HepG2 (cell line): ENCODE measurements around the gene TMUB1. TPM values are rescaled to one million over a fixed set of nuclear protein-coding genes. Genes with fewer than 3 reads are reported as not detected.

Source experiments
- ASH2L ChIP-seq: fragments of 300-600, 200-600 bp; sonication (generic); IDR thresholded peaks from 2 replicates; pipeline ENCODE4 v1.7.0; 2017; ENCODE audit warnings: low read depth, mild to moderate bottlenecking, moderate library complexity, mixed read lengths, low read length; ENCODE audit not compliant: insufficient read length
- FOXP4 ChIP-seq: sonication (generic); formaldehyde crosslinking; IDR thresholded peaks from 2 replicates; pipeline ENCODE4 v1.4.0; 2020; ENCODE audit warnings: missing genetic modification reagents
- GMEB1 ChIP-seq: sonication (generic); formaldehyde crosslinking; IDR thresholded peaks from 2 replicates; pipeline ENCODE4 v1.5.1; 2020; ENCODE audit warnings: missing genetic modification reagents, mild to moderate bottlenecking, borderline replicate concordance
- HDAC1 ChIP-seq: sonication (generic); formaldehyde crosslinking; IDR thresholded peaks from 2 replicates; pipeline ENCODE4 v1.5.1; 2020; ENCODE audit warnings: mild to moderate bottlenecking, missing genetic modification reagents
- HNRNPLL ChIP-seq: fragments of 200-400 bp; formaldehyde crosslinking; IDR thresholded peaks from 2 replicates; pipeline ENCODE4 v1.6.1; 2017; ENCODE audit warnings: mild to moderate bottlenecking, low read depth, low read length; ENCODE audit not compliant: poor library complexity, severe bottlenecking
- MEF2D ChIP-seq: sonication (generic); formaldehyde crosslinking; IDR thresholded peaks from 2 replicates; pipeline ENCODE4 v1.5.1; 2020; ENCODE audit warnings: mild to moderate bottlenecking, missing genetic modification reagents
- MXD3 ChIP-seq: IDR thresholded peaks from 2 replicates; pipeline ENCODE4 v1.6.1; 2016; ENCODE audit warnings: mild to moderate bottlenecking, missing biosample characterization, missing genetic modification reagents
- NFATC3 ChIP-seq: sonication (generic); formaldehyde crosslinking; IDR thresholded peaks from 2 replicates; pipeline ENCODE4 v1.5.1; 2020; ENCODE audit warnings: mild to moderate bottlenecking, missing genetic modification reagents
- REXO4 ChIP-seq: sonication (generic); formaldehyde crosslinking; IDR thresholded peaks from 2 replicates; pipeline ENCODE4 v1.8.0; 2022; ENCODE audit warnings: missing genetic modification reagents, mild to moderate bottlenecking, borderline replicate concordance
- SSRP1 ChIP-seq: IDR thresholded peaks from 2 replicates; pipeline ENCODE4 v1.6.1; 2016; ENCODE audit warnings: control low read depth
- TFAP4 ChIP-seq: sonication (generic); IDR thresholded peaks from 2 replicates; pipeline ENCODE4 v1.6.1; 2016; ENCODE audit warnings: low read depth, borderline replicate concordance
- TFDP1 ChIP-seq: IDR thresholded peaks from 2 replicates; pipeline ENCODE4 v1.6.1; 2016; ENCODE audit warnings: missing compliant biosample characterization, missing genetic modification reagents, borderline replicate concordance
- ZBTB8A ChIP-seq: sonication (generic); formaldehyde crosslinking; IDR thresholded peaks from 2 replicates; pipeline ENCODE4 v1.4.0; 2020; ENCODE audit warnings: mild to moderate bottlenecking, low read depth, missing genetic modification reagents, borderline replicate concordance
- ZFP1 ChIP-seq: IDR thresholded peaks from 2 replicates; pipeline ENCODE4 v1.6.1; 2016
- ZMAT3 ChIP-seq: sonication (generic); formaldehyde crosslinking; conservative IDR thresholded peaks from 2 replicates; pipeline ENCODE4 v1.7.0; 2021; ENCODE audit warnings: missing genetic modification reagents
- ZNF577 ChIP-seq: sonication (generic); formaldehyde crosslinking; IDR thresholded peaks from 2 replicates; pipeline ENCODE4 v1.4.0; 2020; ENCODE audit warnings: mild to moderate bottlenecking, low read depth, missing genetic modification reagents, borderline replicate concordance
- ZNF614 ChIP-seq: IDR thresholded peaks from 2 replicates; pipeline ENCODE4 v1.6.1; 2018; ENCODE audit warnings: missing biosample characterization, missing genetic modification reagents, inconsistent platforms, borderline replicate concordance
- ZNF704 ChIP-seq: sonication (generic); formaldehyde crosslinking; IDR thresholded peaks from 2 replicates; pipeline ENCODE4 v1.8.1; 2023; ENCODE audit warnings: mild to moderate bottlenecking, inconsistent platforms, moderate library complexity, missing genetic modification reagents, borderline replicate concordance
- ZNF749 ChIP-seq: sonication (generic); formaldehyde crosslinking; IDR thresholded peaks from 2 replicates; pipeline ENCODE4 v1.8.0; 2022; ENCODE audit warnings: mild to moderate bottlenecking, missing genetic modification reagents, moderate library complexity, borderline replicate concordance
- ZNF782 ChIP-seq: sonication (generic); formaldehyde crosslinking; IDR thresholded peaks from 2 replicates; pipeline ENCODE4 v1.4.0; 2020; ENCODE audit warnings: missing genetic modification reagents, mild to moderate bottlenecking, borderline replicate concordance
- ZSCAN20 ChIP-seq: sonication (generic); formaldehyde crosslinking; IDR thresholded peaks from 2 replicates; pipeline ENCODE4 v1.4.0; 2020; ENCODE audit warnings: missing genetic modification reagents, mild to moderate bottlenecking, borderline replicate concordance
- polyA plus RNA-seq, 8 experiments: library from polyadenylated mRNA; depleted of rRNA in 3 of 8; stranded (reverse) in 7 of 8; unstranded in 1 of 8; fragments of >200 nt; fragmentation: Illumina TruSeq in 4 of 8; extraction: Trizol in 4 of 8; gene quantifications; 2 replicates each; pipeline versions ENCODE4 v1.2.1 to v1.2.3, GENCODE V29; 2011 to 2016; ENCODE audit warnings: low read depth in 4 of 8, missing spikeins in 1 of 8, mixed read lengths in 1 of 8; ENCODE audit not compliant: insufficient read depth in 1 of 8
- total RNA-seq, 5 experiments: library from RNA; depleted of rRNA; stranded (reverse); fragments of >200 nt; fragmentation: Illumina TruSeq; extraction: Trizol; gene quantifications; 2 replicates each; pipeline ENCODE4 v1.2.3, GENCODE V29; 2016; ENCODE audit warnings: low read depth in 1 of 5

Gene TMUB1
- total and polyA plus RNA-seq, 2 of the 13 experiments (the other 11 are each of a cell fraction or from before 2014, with no cell fraction given) = 44.8 to 51.6 TPM

GRCh38 chr7:151062399-151063211 is 20.7 kb downstream of the TMUB1 start (continued):
- TF ChIP-seq MXD3 (peak; percentile 77), REXO4 (CRISPR knock-in tag) (no peak), GMEB1 (CRISPR knock-in tag) (peak; percentile 69), ZMAT3 (CRISPR knock-in tag) (no peak), ZNF577 (CRISPR knock-in tag) (no peak), ZNF614 (CRISPR knock-in tag) (no peak), FOXP4 (no peak), SSRP1 (CRISPR knock-in tag) (0 out of 2 replicates have a peak, but pooled peaks have one; percentile 54), TFAP4 (peak; percentile 56; the same call in 1 of the 2 replicates), NFATC3 (CRISPR knock-in tag) (no peak), HDAC1 (peak; percentile 54), MEF2D (CRISPR knock-in tag) (no peak; the same call in 1 of the 2 replicates), ZNF749 (no peak), ZSCAN20 (CRISPR knock-in tag) (no peak), TFDP1 (CRISPR knock-in tag) (no peak), ZFP1 (CRISPR knock-in tag) (0 out of 2 replicates have a peak, but pooled peaks have one; percentile 33), ZNF704 (CRISPR knock-in tag) (0 out of 2 replicates have a peak, but pooled peaks have one; percentile 36), ZBTB8A (CRISPR knock-in tag) (no peak), ZNF782 (no peak; the same call in 1 of the 2 replicates), HNRNPLL (no peak), ASH2L (peak; percentile 67)
